IMR-90 (cell line): ENCODE measurements around the gene SLC19A1.
A peak's percentile ranks its signal among the peaks of the same experiment; 100 is the strongest.

ENCODE experiments used
- BHLHE40 ChIP-seq: fragments of 150-350 bp; IDR thresholded peaks from 2 replicates; pipeline ENCODE4 v1.6.1; 2016; ENCODE audit warnings: mild to moderate bottlenecking, low read depth, low read length
- CHD1 ChIP-seq: IDR thresholded peaks from 2 replicates; pipeline ENCODE4 v1.6.1; 2012; ENCODE audit warnings: low read depth, low read length, improper control_type of control experiment
- CTCF ChIP-seq: conservative IDR thresholded peaks from 2 replicates; pipeline ENCODE4 v1.5.1; 2012; ENCODE audit warnings: mild to moderate bottlenecking, low read depth, low read length, improper control_type of control experiment
- FOS ChIP-seq: fragments of 150-350 bp; IDR thresholded peaks from 2 replicates; pipeline ENCODE4 v1.6.1; 2016; ENCODE audit warnings: low read depth, low read length
- MAZ ChIP-seq: IDR thresholded peaks from 2 replicates; pipeline ENCODE4 v1.6.1; 2012; ENCODE audit warnings: low read depth, mild to moderate bottlenecking, low read length, improper control_type of control experiment, moderate library complexity, borderline replicate concordance
- MXI1 ChIP-seq: IDR thresholded peaks from 2 replicates; pipeline ENCODE4 v1.6.1; 2012; ENCODE audit warnings: low read depth, mild to moderate bottlenecking, low read length, moderate library complexity, borderline replicate concordance
- NFE2L2 ChIP-seq: fragments of 150-350 bp; IDR thresholded peaks from 2 replicates; pipeline ENCODE4 v1.6.1; 2016; ENCODE audit warnings: low read depth, mild to moderate bottlenecking, low read length
- POLR2A ChIP-seq: IDR thresholded peaks from 2 replicates; pipeline ENCODE4 v1.6.1; 2012; ENCODE audit warnings: mild to moderate bottlenecking, low read depth, low read length
- RAD21 ChIP-seq: IDR thresholded peaks from 2 replicates; pipeline ENCODE4 v1.6.1; 2012; ENCODE audit warnings: low read length, improper control_type of control experiment
- RCOR1 ChIP-seq: IDR thresholded peaks from 2 replicates; pipeline ENCODE4 v1.6.1; 2012; ENCODE audit warnings: mild to moderate bottlenecking, low read length, improper control_type of control experiment; ENCODE audit not compliant: insufficient replicate concordance
- USF2 ChIP-seq: fragments of 150-350 bp; IDR thresholded peaks from 2 replicates; pipeline ENCODE4 v1.6.1; 2017; ENCODE audit warnings: mild to moderate bottlenecking, antibody characterized with exemption, low read length, low read depth

- 0 out of 2 replicates have a peak, but pooled peaks have one; percentile 17 for TF ChIP-seq BHLHE40
- no peak for TF ChIP-seq MXI1
- TF ChIP-seq USF2, result no peak
- TF ChIP-seq CTCF, result no peak
- TF ChIP-seq POLR2A, result no peak
- TF ChIP-seq FOS, result no peak
- no peak for TF ChIP-seq RAD21
- no peak for TF ChIP-seq CHD1
- TF ChIP-seq RCOR1, result no peak
- TF ChIP-seq MAZ, result no peak
- no peak for TF ChIP-seq NFE2L2
These were observed 72.1 kb downstream of the SLC19A1 start for GRCh38 chr21:45470087-45470515.
